ENCODE measurements around the gene ID3.

Gene ID3

DNA sequence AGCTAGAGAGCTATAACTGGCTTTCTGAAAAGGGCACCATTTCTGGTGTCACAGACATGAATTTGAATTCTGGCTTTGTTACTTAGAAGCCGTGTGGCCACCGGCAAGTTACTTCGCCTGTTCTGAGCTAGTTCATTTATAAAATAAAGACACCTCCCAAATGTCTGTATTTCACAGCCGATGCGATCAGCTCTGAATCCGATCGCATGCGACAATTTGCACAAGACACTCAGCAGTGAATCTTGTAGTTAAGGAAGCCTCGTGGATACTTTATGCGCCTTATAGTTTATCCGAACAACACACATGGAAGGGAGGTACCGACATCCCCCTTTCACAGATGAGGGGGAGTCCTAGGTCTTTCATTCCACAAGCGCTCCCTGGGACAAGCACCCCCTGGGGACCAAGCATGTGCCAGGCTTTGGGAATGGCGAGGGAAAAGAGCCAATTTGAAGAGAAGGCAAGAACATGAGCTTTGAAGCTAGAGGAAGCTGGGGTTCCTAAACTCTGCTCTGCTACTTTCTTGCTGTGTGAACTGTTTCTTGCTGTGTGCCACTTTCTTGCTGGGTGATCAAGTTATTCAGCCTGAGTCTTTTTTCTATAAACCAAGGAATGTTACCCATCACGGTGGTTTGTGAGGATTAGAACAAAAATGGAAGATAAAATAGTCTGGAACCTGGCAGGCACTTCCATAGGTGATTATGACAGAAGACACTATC, 3.9 kb downstream of the ID3 start:
- TF ChIP-seq POLR2A (IDR thresholded peaks at IDR 0.05; ENCODE audit: low read depth, low read length) (no peak), TAF1 (IDR thresholded peaks at IDR 0.05; ENCODE audit: borderline replicate concordance, low read depth, low read length) (no peak), POLR2AphosphoS5 (IDR thresholded peaks at IDR 0.05; ENCODE audit: low read depth, low read length) (no peak)
- FAIRE-seq: no peak
- no peak for DNase-seq (ENCODE audit: insufficient read length)

- DNase-seq (ENCODE audit: insufficient read length): peak; percentile 87
- TF ChIP-seq POLR2AphosphoS5 (IDR thresholded peaks at IDR 0.05; ENCODE audit: low read depth, low read length) (peak; percentile 69), TAF1 (IDR thresholded peaks at IDR 0.05; ENCODE audit: borderline replicate concordance, low read depth, low read length) (peak; percentile 50; the same call in 1 of the 2 replicates), POLR2A (IDR thresholded peaks at IDR 0.05; ENCODE audit: low read depth, low read length) (peak; percentile 77; the same call in 1 of the 2 replicates)
- FAIRE-seq: peak; percentile 77
Measured at GRCh38 chr1:23554481-23555269, 4.6 kb downstream of the ID3 start.

DNA sequence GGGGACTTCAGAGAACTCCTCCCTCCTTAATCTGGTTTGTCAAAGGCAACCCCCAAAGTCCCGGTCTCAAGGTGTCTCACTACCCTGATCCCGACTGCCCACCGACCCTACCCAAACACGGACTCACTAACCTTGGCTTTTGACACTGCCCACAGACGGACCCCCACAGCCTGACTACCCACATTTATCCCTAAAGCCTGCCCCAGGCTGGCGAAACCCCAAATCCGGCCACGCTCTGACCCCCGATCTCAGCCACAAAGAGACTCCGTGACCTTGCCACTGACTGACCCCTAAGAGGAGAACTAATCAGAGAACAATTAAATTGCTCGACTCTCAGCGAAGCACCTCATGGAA, 5.2 kb downstream of the ID3 start:
- DNase-seq (ENCODE audit: insufficient read length) (no peak), FAIRE-seq (peak; percentile 14)
- TF ChIP-seq POLR2AphosphoS5 (IDR thresholded peaks at IDR 0.05; ENCODE audit: low read depth, low read length): no peak
- no peak for TF ChIP-seq TAF1 (IDR thresholded peaks at IDR 0.05; ENCODE audit: borderline replicate concordance, low read depth, low read length)
- no peak for TF ChIP-seq POLR2A (IDR thresholded peaks at IDR 0.05; ENCODE audit: low read depth, low read length)

GRCh38 chr1:23553231-23554126, 5.8 kb downstream of the ID3 start:
- DNase-seq (ENCODE audit: insufficient read length) (no peak), FAIRE-seq (no peak)
- TF ChIP-seq TAF1 (IDR thresholded peaks at IDR 0.05; ENCODE audit: borderline replicate concordance, low read depth, low read length) (no peak), POLR2AphosphoS5 (IDR thresholded peaks at IDR 0.05; ENCODE audit: low read depth, low read length) (no peak), POLR2A (IDR thresholded peaks at IDR 0.05; ENCODE audit: low read depth, low read length) (no peak)

DNA sequence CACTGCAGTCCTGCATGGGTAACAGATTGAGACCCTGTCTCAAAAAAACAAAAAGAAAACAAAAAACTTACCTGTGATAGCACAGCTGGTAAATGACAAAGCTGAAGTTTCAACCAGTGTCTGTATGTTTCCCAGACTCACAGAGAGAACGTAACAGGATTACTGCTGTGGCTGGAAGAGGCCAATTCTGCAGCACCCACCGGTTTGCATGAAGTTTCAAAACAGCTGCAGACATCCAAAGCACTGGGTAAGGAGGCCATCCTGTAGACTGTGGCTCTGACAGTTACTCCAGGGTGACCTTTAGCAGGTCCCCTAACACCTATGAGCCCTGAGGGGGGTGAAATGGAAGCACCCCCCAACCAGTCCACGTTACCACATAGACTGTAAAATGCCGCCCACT, 7.5 kb downstream of the ID3 start:
- no peak for DNase-seq (ENCODE audit: insufficient read length)
- no peak for FAIRE-seq
- no peak for TF ChIP-seq POLR2A (IDR thresholded peaks at IDR 0.05; ENCODE audit: low read depth, low read length)
- TF ChIP-seq TAF1 (IDR thresholded peaks at IDR 0.05; ENCODE audit: borderline replicate concordance, low read depth, low read length): no peak
- no peak for TF ChIP-seq POLR2AphosphoS5 (IDR thresholded peaks at IDR 0.05; ENCODE audit: low read depth, low read length)

GRCh38 chr1:23548704-23549143, 10.6 kb downstream of the ID3 start:
- DNase-seq (ENCODE audit: insufficient read length) (no peak), FAIRE-seq (peak; percentile 53)
- TF ChIP-seq TAF1 (IDR thresholded peaks at IDR 0.05; ENCODE audit: borderline replicate concordance, low read depth, low read length) (no peak), POLR2AphosphoS5 (IDR thresholded peaks at IDR 0.05; ENCODE audit: low read depth, low read length) (no peak), POLR2A (IDR thresholded peaks at IDR 0.05; ENCODE audit: low read depth, low read length) (no peak)

GRCh38 chr1:23546897-23547584, 12.3 kb downstream of the ID3 start:
- DNase-seq (ENCODE audit: insufficient read length): no peak
- TF ChIP-seq TAF1 (IDR thresholded peaks at IDR 0.05; ENCODE audit: borderline replicate concordance, low read depth, low read length): no peak
- no peak for TF ChIP-seq POLR2AphosphoS5 (IDR thresholded peaks at IDR 0.05; ENCODE audit: low read depth, low read length)
- TF ChIP-seq POLR2A (IDR thresholded peaks at IDR 0.05; ENCODE audit: low read depth, low read length): no peak
- FAIRE-seq: no peak

DNA sequence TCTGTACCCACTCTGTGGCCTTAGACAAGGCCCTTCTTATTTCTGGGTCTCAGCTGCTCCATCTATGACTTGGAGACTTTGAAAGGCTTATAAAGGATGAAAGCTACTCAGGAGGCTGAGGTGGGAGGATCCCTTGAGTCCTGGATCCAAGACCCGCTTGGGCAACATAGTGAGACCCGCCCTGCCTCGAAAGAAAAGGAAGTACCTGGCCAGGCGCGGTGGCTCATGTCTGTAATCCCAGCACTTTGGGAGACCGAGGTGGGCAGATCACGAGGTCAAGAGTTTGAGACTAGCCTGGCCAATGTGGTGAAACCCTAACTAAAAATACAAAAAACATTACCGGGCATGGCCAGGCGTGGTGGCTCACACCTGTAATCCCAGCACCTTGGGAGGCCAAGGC, 13.4 kb downstream of the ID3 start:
- FAIRE-seq (no peak), DNase-seq (ENCODE audit: insufficient read length) (no peak)
- TF ChIP-seq POLR2AphosphoS5 (IDR thresholded peaks at IDR 0.05; ENCODE audit: low read depth, low read length) (no peak), TAF1 (IDR thresholded peaks at IDR 0.05; ENCODE audit: borderline replicate concordance, low read depth, low read length) (no peak), POLR2A (IDR thresholded peaks at IDR 0.05; ENCODE audit: low read depth, low read length) (no peak)

GRCh38 chr1:23544444-23545389, 14.6 kb downstream of the ID3 start:
- no peak for DNase-seq (ENCODE audit: insufficient read length)
- TF ChIP-seq POLR2AphosphoS5 (IDR thresholded peaks at IDR 0.05; ENCODE audit: low read depth, low read length) (no peak), TAF1 (IDR thresholded peaks at IDR 0.05; ENCODE audit: borderline replicate concordance, low read depth, low read length) (no peak)
- peak; percentile 82 for FAIRE-seq
